CD4-positive, alpha-beta T cell treated with Interleukin-17A for 1 hour (primary cell): ENCODE results near the gene LRRC75A.
"Not testable (repeated sequence)": the region's sequence is repeated elsewhere in the genome, so short reads cannot be mapped to it uniquely, and the experiment has no call there.

Source experiments
- DNase-seq: peaks from one replicate; pipeline ENCODE4 v3.0.0-alpha.2; 2020

The LRRC75A gene

GRCh38 chr17:16470265-16470664 lies 21.7 kb downstream of the LRRC75A start:
- DNase-seq, result no peak

GRCh38 chr17:16468428-16468992 lies 23.5 kb downstream of the LRRC75A start:
- DNase-seq, result no peak

- DNase-seq, result no peak
Observed at GRCh38 chr17:16467886-16468285, 24.1 kb downstream of the LRRC75A start.

- DNase-seq, result no peak
Observed at GRCh38 chr17:16467044-16467443, 24.9 kb downstream of the LRRC75A start.

- DNase-seq, result no peak
Observed at GRCh38 chr17:16466407-16466806, 25.6 kb downstream of the LRRC75A start.

- DNase-seq, result no peak
Observed at GRCh38 chr17:16465861-16466338, 26.1 kb downstream of the LRRC75A start.

- no peak for DNase-seq
Observed at GRCh38 chr17:16465052-16465312, 27.0 kb downstream of the LRRC75A start.

- no peak for DNase-seq
Observed at GRCh38 chr17:16464303-16465051, 27.5 kb downstream of the LRRC75A start.

- no peak for DNase-seq
Observed at GRCh38 chr17:16463358-16464302, 28.4 kb downstream of the LRRC75A start.

GRCh38 chr17:16462070-16462864 lies 29.7 kb downstream of the LRRC75A start:
- DNase-seq, result no peak

- DNase-seq, result no peak
Observed at GRCh38 chr17:16461606-16461866, 30.5 kb downstream of the LRRC75A start.

GRCh38 chr17:16460796-16461605 lies 31.0 kb downstream of the LRRC75A start:
- DNase-seq, result no peak

- DNase-seq, result no peak
Observed at GRCh38 chr17:16459855-16460550, 32.0 kb downstream of the LRRC75A start.

- DNase-seq, result no peak
Observed at GRCh38 chr17:16459271-16459670, 32.7 kb downstream of the LRRC75A start.

- DNase-seq, result no peak
Observed at GRCh38 chr17:16456742-16457316, 35.2 kb downstream of the LRRC75A start.

- DNase-seq, result no peak
Observed at GRCh38 chr17:16455997-16456741, 35.8 kb downstream of the LRRC75A start.

- no peak for DNase-seq
Observed at GRCh38 chr17:16453493-16453851, 38.5 kb downstream of the LRRC75A start.

GRCh38 chr17:16452268-16452667 lies 39.7 kb downstream of the LRRC75A start:
- DNase-seq, result not testable (repeated sequence)

GRCh38 chr17:16450028-16450427 lies 42.0 kb downstream of the LRRC75A start:
- no peak for DNase-seq

GRCh38 chr17:16449121-16449570 lies 42.8 kb downstream of the LRRC75A start:
- no peak for DNase-seq
